Measurements from ENCODE around the gene MEX3A. TPM values are rescaled to one million over a fixed set of nuclear protein-coding genes. Genes with fewer than 3 reads are reported as not detected.

Gene MEX3A
- total and polyA plus RNA-seq, 10 of the 15 experiments (the other 5 are each of a cell fraction or from before 2014, with no cell fraction given): 0.11 to 5.1 (median 1.7) TPM

- intact Hi-C loops (cut with micrococcal nuclease; ENCODE audit: unreplicated experiment) (no loop called here), in situ Hi-C loops (cut with MboI) (no loop called here)
- FAIRE-seq (no peak), ATAC-seq (no peak), DNase-seq (ENCODE audit: low read depth, low spot score) (no peak)
- SMC1A ChIA-PET (ENCODE audit: uncharacterized antibody, unreplicated experiment): interaction anchor here (0.6 to 1.5 kb wide), 2 partner anchors 10 to 32 kb away, joined by 3 read pairs; partner anchors contain the start of gene MEX3A
- no peaks in the 10 kb centered on the region for H3K27me3 ChIP-seq (replicated peaks in 1 of 2; ENCODE audit: control insufficient read depth in 2 of 2, insufficient read depth in 2 of 2, low read length in 1 of 2)
- peaks cover 10% of the 10 kb centered on the region for H3K4me1 ChIP-seq (ENCODE audit: control insufficient read depth, insufficient read depth, low read length)
- no peaks in the 10 kb centered on the region for H3K36me3 ChIP-seq (ENCODE audit: control insufficient read depth in 2 of 2, insufficient read depth in 2 of 2, low read length in 1 of 2)
- 0% methylated on average over 1 of the region's 1 CpG for WGBS (ENCODE audit: insufficient coverage, insufficient replicate concordance, low lambda C conversion rate, missing lambda C conversion rate)
- H2AFZ ChIP-seq (ENCODE audit: control insufficient read depth, low read depth, low read length): no peak overlapping the region
- CTCF ChIA-PET: interaction anchor here (0.5 to 2.4 kb wide), 5 partner anchors 10 to 135 kb away, joined by 3 to 6 read pairs (median 3); no protein-coding TSS in a partner anchor
- H3K9me3 ChIP-seq (replicated peaks; ENCODE audit: control insufficient read depth, insufficient read depth, low read length): no peaks in the 10 kb centered on the region; the same call in 2 of the 3 replicates
- H3K4me3 ChIP-seq: no peak overlapping the region
- RAD21 ChIA-PET (ENCODE audit: unreplicated experiment): interaction anchor here (1.0 kb wide), 1 partner anchor 56 kb away, joined by 3 read pairs; no protein-coding TSS in a partner anchor
- H3K9ac ChIP-seq (ENCODE audit: control insufficient read depth, insufficient read depth, low read length): no peak overlapping the region
- no TSS peak for BruUV-seq (replicated peaks)
- peaks cover 2% of the 10 kb centered on the region; the same call in 1 of the 2 replicates for H3K79me2 ChIP-seq (ENCODE audit: control insufficient read depth, insufficient read depth, low read length)
- no peak overlapping the region for H3K4me2 ChIP-seq (ENCODE audit: control insufficient read depth, insufficient read depth)
- no peaks in the 10 kb centered on the region for H4K20me1 ChIP-seq (ENCODE audit: control insufficient read depth, insufficient read depth)
- no peak overlapping the region for H3K27ac ChIP-seq (ENCODE audit: control insufficient read depth, insufficient read depth)
- POLR2A ChIA-PET: interaction anchor here (0.5 kb wide), 1 partner anchor 13 kb away, joined by 3 read pairs; no protein-coding TSS in a partner anchor
- no peak for TF ChIP-seq PKNOX1 (IDR thresholded peaks at IDR 0.05)
- no peak for TF ChIP-seq ZNF24 (IDR thresholded peaks at IDR 0.05)
- no peak for TF ChIP-seq CUX1 (IDR thresholded peaks at IDR 0.05; ENCODE audit: insufficient replicate concordance, low read depth, low read length)
- TF ChIP-seq SIX5 (IDR thresholded peaks at IDR 0.05; ENCODE audit: low read depth, low read length, severe bottlenecking): no peak
- no peak for TF ChIP-seq NFYA (IDR thresholded peaks at IDR 0.05; ENCODE audit: borderline replicate concordance, low read depth, low read length)
- TF ChIP-seq SIN3A (IDR thresholded peaks at IDR 0.05; ENCODE audit: low read depth, low read length): no peak
- TF ChIP-seq CBX5 (IDR thresholded peaks at IDR 0.05; ENCODE audit: low read depth): no peak
- no peak for TF ChIP-seq PRDM15 (CRISPR knock-in tag; IDR thresholded peaks at IDR 0.05)
- no peak for TF ChIP-seq SRF (IDR thresholded peaks at IDR 0.05; ENCODE audit: low read depth in 2 of 2, low read length in 2 of 2)
Measured at GRCh38 chr1:156073110-156073687, 9.1 kb downstream of the MEX3A start.

All from GM12878 (cell line).